GM19043 (cell line): Measurements from ENCODE around the gene SLC46A3.
"Not testable (repeated sequence)": the region's sequence is repeated elsewhere in the genome, so short reads cannot be mapped to it uniquely, and the experiment has no call there.

ENCODE experiments used
- ATAC-seq: cut with Tn5 transposase; IDR thresholded peaks from one replicate; pipeline ENCODE4 v1.9.1; 2021; ENCODE audit warnings: low read depth; ENCODE audit not compliant: unreplicated experiment

SLC46A3 gene, protein sequence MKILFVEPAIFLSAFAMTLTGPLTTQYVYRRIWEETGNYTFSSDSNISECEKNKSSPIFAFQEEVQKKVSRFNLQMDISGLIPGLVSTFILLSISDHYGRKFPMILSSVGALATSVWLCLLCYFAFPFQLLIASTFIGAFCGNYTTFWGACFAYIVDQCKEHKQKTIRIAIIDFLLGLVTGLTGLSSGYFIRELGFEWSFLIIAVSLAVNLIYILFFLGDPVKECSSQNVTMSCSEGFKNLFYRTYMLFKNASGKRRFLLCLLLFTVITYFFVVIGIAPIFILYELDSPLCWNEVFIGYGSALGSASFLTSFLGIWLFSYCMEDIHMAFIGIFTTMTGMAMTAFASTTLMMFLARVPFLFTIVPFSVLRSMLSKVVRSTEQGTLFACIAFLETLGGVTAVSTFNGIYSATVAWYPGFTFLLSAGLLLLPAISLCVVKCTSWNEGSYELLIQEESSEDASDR

DNA sequence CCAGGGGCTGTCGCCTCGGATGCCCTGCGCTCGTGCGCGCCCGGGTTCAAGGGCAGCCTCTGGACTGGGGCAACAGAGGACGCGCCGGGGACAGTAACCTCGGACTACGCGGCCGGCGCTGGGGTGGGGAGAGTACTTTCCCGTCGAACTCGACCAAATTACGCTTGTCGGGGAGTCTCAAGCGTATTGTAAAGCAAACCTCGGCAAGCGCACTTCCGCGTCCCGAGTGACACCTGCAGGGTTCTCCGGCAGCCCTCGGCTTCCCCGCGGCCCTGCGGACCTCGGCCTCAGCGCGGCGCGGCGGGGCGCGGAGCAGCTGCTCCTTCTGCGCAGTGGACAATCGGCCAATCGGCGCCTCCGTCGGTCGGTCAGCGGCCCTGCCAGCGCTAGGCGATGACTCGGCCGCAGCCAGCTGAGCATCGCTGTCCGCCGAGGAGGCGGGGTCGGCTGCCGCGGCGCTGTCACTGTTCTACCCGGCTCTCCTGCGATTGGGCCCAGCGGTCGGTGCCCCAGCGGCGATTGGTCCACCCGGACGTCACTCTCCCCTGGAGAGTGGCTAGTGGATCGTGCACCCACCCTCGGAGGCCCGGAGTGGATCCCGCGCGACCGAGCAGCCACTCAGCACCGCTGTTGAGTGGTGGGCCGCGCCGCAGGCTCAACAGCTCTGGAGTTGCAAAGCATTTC is at the start of gene SLC46A3:
TSS of gene SLC46A3 (minus strand) at position 428 of the 684 bp plus-strand sequence. CDS start 972 bp downstream, outside the sequence.
- peak; percentile 97 for ATAC-seq

DNA sequence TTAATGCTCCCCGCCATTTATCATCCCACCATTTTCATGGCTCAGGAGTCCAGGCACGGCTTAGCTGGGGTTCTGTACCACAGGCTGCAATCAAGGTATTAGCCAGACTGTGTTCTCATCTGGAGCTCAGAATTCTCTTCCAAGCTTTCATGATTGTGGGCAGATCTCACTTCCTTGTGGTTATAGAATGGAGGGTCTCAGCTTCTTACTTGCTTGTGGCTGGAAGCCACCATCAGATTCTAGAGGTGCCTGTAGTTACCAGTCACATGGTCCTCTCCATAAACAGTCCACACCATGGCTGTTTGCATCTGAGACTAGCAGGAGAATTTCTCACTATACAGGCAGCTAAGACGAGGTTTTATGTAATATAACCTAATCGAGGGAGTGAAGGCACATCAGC is 45.1 kb upstream of the SLC46A3 start:
- ATAC-seq = no peak

DNA sequence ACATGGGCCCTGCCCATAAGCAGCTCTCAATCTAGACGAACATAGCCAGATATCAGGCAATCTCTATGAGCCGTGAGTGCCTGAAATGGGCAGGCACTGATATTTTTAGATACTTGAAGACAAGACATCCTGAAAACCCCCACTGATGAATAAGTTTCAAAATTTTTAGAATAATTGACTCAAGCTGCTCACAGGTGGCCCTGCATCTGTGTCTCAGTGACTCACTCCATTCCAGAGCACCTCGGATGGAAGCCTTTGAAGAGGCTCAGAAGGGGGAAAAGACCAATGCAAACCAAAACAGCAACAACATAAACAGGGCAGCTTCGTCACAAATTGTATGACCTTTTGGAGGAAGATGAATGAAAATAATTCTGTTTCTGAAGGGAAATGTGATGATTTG is 42.8 kb upstream of the SLC46A3 start:
- ATAC-seq = no peak

GRCh38 chr13:28755546-28755870 is 36.7 kb upstream of the SLC46A3 start:
- no peak for ATAC-seq

DNA sequence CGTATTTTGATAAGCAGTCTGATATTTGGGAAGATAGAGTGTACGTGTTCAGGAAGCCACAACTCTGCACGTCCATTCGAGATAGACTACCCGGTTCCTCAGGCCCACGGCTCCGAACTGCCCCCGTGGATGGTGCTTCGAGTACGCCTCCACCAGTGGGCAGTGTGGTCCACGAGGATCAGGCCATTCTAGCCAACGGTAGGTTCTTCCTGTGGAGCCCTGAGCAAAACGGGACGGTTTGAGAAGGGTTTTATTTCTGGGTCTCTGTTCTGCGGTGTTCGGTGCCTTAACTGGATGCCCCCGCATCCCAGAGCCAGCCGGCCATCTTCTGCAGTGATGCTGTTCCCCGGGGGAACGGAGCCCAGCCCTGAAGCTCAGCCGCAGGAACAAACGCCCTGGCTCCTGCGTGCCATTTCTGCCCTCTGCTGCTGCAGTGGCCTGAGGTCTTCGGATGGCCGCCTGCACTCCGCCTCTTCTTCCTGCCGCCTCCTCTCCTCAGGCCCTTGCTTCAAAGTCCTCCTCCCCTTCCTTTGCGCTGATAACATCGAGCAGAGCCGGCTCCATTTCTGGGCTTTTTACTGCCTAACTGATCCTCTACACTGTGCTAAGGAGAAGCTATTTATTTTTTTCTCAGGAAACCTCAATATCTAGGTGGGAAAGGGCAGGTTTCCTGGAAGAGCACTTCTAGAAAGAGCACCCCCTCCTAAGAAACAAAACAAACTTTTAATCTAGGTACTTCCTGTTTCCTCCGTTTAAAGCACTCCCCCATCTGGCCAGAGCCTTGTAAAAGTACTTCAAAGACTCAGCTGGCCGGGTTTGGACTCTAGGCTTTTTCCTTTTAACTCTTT is 36.2 kb upstream of the SLC46A3 start:
- ATAC-seq = no peak

DNA sequence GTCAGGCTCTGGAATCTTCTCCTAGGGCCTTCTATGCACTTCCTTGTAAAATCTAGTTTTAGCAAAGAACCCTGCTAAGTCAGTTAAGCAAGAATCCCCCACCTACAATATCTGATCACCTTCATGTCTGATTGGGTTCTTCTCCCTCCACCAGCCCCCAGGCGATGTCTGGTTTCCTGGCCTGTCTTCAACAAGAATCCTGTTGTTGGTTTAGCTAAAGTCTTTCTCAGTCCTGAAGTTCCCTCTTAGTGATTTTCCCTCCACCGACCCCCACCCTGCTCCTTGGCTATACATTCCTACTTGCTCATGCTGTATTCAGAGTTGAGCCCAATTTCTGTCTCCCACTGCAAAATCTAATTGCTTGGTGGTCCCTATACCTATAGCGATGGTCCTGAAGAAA is 35.2 kb upstream of the SLC46A3 start:
- ATAC-seq = no peak

GRCh38 chr13:28753208-28753892 is 34.6 kb upstream of the SLC46A3 start:
- no peak for ATAC-seq

DNA sequence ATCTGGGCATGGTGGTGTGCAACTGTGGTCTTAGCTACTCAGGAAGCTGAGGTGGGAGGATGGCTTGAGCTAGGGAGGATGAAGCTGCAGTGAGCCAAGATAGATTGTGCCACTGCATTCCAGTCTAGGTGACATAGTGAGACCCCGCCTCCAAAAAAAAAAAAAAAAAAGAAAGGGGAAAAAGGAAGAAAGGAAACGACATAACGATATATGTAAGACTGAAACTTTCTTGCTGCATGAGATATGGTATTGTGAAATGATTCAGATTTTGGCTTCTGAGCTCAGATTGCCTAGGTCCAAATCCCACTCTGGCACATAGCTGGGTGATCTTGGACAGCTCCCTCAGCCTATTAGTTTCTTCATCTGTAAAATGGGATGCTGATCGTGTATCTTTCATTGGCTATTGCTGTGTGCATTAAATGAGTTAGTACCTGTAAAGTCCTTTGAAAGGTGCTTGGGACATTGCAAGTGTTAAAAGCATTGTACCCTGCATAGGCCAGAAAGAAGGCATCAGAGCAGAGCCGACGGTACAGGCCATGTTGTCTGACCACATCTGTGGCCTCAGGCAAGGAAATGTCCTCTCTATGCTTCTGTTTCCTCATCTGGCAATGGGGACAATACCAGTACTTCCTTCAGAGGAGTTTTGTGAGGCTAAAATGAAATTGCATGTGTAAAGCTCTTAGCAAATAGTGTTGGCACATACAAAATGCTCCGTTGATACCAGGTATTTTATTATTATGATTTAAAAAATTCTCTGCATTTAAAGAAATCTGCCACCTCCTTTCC is 32.6 kb upstream of the SLC46A3 start:
- no peak for ATAC-seq

DNA sequence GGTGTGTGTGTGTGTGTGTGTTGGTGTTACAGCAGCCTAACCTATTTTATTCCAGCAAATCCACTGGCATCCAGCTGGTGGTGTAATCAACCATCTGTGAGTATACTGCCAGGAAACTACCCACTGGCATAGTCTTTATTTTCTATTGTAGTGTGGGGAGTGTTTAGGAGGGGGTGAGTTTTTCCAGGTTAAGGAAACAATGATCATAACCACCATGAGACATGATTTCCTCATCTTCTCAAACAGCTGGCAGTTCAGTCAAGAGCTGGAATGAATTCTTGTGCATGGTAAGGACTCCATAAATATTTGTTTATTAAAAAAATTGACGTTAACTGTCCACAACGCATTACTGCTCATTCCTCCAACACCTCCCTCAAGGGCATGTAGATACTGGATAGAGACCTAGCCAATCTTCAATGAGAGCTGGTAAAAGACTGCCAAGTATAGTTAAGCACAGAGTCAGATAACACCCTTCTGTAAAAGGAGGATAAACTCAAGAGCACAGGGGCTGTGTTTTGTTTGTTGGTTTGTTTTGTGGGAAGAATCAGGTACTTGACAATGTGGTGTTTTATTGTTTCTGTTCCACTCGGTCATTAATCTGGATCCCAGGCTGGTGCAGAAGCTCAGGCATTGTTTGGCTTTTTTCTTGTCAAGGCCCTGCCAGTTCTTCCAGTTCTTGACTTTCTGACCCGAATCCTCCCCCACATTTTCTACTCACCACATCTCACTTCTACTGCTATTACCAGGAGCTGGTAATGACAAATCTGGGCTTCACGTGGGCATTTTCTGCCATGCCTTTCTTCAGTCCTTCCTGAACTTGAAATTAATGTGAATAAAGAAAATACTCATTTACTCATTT is 31.6 kb upstream of the SLC46A3 start:
- ATAC-seq = no peak

DNA sequence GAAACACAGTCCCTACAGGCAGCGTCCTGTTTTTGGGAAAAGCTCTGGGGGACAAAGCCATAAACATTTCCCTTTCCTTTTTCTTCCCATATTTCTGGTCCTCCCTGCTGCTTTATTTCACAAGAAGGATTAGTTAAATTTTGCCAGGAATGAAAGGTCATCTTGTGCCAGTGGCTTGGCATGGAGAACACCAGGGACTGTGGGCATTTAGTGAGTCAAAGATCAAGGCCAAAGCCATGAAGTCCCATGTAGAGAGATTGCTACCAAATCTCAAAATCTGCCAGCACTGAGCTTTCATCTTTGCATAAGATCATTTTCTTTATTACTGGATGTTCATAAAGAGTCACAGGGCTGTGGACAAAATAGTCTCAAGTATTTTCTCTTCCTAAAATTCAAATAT is 29.1 kb upstream of the SLC46A3 start:
- no peak for ATAC-seq

DNA sequence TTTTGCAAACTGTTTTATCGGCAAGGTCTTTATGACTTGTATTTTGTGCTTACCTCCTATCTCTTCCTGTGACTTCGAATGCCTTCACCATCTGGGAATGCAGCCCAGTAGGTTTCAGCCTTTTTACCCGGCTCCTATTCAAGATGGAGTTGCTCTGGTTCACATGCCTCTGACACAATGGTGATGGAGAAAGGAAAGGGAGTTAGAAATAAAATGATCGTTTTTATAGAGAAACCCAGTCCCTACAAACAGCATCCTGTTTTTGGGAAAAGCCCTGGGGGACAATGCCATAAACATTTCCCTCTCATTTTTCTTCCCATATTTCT is 27.5 kb upstream of the SLC46A3 start:
- no peak for ATAC-seq

DNA sequence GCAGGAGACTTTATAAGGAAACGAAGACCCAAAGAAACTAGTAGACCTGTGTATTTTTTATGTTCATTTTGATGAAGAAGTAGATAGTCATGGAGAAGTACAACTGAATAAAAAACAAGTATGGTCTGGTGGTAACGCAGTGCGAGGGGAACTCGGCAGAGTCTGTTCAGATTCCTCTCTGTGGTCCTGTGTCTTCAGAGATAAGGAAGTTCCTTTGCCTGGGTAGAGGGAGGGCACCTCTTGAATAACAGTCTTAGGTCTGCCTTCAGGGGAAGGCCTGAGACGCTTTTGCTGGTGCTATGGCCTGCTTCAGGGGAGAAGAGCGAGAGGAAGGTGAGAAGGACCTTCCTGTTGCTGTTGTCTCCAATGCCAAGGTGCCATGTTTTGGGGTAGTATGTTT is 25.9 kb upstream of the SLC46A3 start:
- no peak for ATAC-seq

DNA sequence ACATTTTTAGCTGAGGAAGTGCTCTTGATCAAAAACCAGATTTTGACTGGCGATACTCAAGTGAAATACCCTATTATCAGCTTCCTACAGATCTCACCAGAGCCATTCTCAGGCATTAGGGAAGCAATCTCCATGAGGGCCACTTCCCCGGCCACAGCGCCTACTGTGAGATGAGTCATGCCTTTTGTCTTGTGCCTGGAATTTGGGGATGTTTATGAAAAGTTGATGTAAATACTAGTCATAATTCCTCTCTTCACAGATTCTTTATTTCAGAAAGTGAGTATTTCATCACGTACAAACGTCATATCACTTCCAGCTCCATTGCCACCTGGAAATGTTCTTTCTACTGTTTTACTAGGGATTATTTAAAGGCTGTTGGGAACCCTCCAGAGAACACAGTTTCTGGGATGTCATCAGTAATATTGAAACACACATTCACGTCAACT is 25.3 kb upstream of the SLC46A3 start:
- ATAC-seq = no peak

DNA sequence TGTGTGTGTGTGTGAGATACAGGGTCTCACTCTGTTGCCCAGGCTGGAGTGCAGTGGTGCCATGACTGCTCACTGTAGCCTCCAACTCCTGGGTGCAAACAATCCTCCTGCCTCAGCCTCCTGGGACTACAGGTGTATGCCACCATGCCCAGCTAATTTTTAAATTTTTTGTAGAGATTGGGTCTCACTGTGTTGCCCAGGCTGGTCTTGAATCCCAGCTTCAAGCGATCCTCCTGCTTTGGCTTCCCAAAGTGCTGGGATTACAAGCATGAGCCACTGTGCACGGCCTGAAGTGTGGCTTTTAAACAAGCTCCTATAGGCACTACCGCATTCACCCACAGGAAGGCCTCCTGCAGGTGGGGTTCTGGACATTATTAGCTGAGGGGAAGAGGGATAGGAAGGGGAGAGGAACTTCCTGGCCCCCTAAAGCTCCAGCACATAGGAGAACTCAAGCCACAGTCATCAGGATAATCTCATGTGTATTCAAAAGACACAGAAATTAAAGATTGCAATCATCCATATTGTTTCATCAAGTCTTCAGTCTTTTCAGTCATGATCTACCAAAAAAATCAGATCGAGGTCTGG is 24.8 kb upstream of the SLC46A3 start:
- no peak for ATAC-seq

- no peak for ATAC-seq
Measured at GRCh38 chr13:28743020-28743419, 24.2 kb upstream of the SLC46A3 start.

DNA sequence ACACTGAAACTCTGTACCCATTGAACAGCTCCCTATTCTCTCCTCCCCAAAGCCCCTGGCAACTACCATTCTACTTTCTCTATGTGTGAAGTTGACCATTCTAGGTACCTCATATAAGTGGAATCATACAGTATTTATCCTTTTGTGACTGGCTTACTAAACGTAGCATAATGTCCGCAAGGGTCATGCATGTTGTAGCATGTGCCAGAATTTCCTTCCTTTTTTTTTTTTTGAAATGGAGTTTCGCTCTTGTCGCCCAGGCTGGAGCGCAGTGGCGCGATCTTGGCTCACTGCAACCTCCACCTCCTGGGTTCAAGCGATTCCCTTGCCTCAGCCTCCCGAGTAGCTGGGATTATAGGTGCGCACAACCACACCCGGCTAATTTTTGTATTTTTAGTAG is 23.7 kb upstream of the SLC46A3 start:
- ATAC-seq = not testable (repeated sequence)

- ATAC-seq = no peak
Measured at GRCh38 chr13:28741084-28741491, 22.3 kb upstream of the SLC46A3 start.

DNA sequence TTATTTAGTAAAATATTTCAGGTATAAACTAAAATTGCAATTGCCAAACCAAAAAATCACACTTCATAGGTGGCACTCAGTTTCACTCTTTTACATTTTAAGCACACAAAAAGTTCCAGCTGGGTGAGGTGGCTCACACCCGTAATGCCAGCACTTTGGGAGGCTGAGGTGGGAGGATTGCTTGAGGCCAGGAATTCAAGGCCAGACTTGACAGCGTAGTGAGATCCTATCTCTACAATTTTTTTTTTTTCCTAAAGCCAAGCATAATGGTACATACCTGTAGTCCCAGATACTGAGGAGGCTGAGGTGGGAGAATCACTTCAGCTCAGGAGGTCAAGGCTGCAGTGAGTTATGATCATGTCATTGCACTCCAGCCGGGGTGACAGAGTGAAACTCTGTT is 20.6 kb upstream of the SLC46A3 start:
- no peak for ATAC-seq
